Skeletal muscle tissue (tissue), 4 donors: ENCODE measurements around the gene IL24. TPM values are rescaled to one million over a fixed set of nuclear protein-coding genes. Genes with fewer than 3 reads are reported as not detected.
A peak's percentile ranks its signal among the peaks of the same experiment; 100 is the strongest.
"Not testable (repeated sequence)": the region's sequence is repeated elsewhere in the genome, so short reads cannot be mapped to it uniquely, and the experiment has no call there.

Source experiments
- H3K27ac ChIP-seq: one replicate; pipeline ENCODE4 v1.7.0; 2013; ENCODE audit warnings: mild to moderate bottlenecking, low read depth, low read length, inconsistent platforms
- H3K27me3 ChIP-seq, 3 donors: one replicate each; pipeline ENCODE4 v1.7.0; 2013; ENCODE audit warnings: low read length in 3 of 3; ENCODE audit not compliant: control insufficient read depth in 3 of 3, insufficient read depth in 3 of 3
- H3K36me3 ChIP-seq, 3 donors: one replicate each; pipeline ENCODE4 v1.7.0; 2013; ENCODE audit warnings: low read length in 3 of 3; ENCODE audit not compliant: control insufficient read depth in 3 of 3, insufficient read depth in 3 of 3
- H3K4me1 ChIP-seq, 3 donors: one replicate each; pipeline ENCODE4 v1.7.0; 2013; ENCODE audit warnings: low read length in 3 of 3, mild to moderate bottlenecking in 3 of 3; ENCODE audit not compliant: control insufficient read depth in 3 of 3, insufficient read depth in 3 of 3
- H3K4me3 ChIP-seq, 3 donors: one replicate each; pipeline ENCODE4 v1.7.0; 2013; ENCODE audit warnings: low read length in 3 of 3
- H3K9ac ChIP-seq, 3 donors: one replicate each; pipeline ENCODE4 v1.7.0; 2013; ENCODE audit warnings: low read length in 3 of 3, mild to moderate bottlenecking in 3 of 3, moderate library complexity in 2 of 3, low read depth in 1 of 3
- H3K9me3 ChIP-seq, 3 donors: one replicate each; pipeline ENCODE4 v1.7.0; 2013; ENCODE audit warnings: low read length in 3 of 3; ENCODE audit not compliant: control insufficient read depth in 3 of 3
- total RNA-seq: library from RNA; depleted of rRNA; stranded (reverse); fragments of >200 nt; gene quantifications from one replicate; pipeline ENCODE4 v1.2.3, GENCODE V29; 2014
- donor health status: Osteomylitis.

IL24 gene
- total RNA-seq, 1 donor from 2014 or later, result not detected

DNA sequence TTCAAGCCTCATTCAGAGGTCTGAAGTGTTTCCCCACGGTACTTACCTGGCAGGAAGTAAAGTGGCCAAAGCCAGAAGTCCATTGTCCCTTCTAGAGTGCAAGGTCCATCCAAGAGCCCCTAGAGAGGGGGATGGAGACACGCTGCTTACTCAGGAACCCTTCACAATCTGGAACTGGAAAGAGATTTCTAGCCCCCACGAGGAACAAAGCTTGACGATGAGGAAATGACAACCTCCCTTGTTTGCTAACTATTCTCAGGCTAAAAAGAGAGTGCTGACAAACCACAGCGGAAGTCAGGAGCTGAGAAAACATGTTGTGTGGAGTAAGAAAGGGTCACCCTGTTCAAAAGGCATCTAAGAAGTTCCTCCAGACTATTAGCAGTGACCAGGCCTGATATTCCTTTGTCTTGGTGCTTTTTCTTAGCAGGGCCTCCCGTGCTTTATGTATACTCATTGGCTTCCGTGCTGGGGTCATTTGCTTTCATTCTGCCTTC lies 24.6 kb downstream of the IL24 start, which contains the start of gene FCMR:
FCMR (minus strand) TSS at position 170 of the 494 bp plus-strand sequence; CDS start at position 83, 87 bp downstream.
- H3K36me3 ChIP-seq, result no peaks in the 10 kb centered on the region
- H3K9ac ChIP-seq, result peak within 1 kb of the TSS in 1 of 3 donors; percentile 27
- H3K27ac ChIP-seq, result peak within 1 kb of the TSS; percentile 21
- no peak within 1 kb of the TSS for H3K4me3 ChIP-seq
- peaks cover 0 to 3% (median 0%) of the 10 kb centered on the region in 3 donors for H3K27me3 ChIP-seq
- H3K4me1 ChIP-seq, result peaks cover 0 to 16% (median 6%) of the 10 kb centered on the region in 3 donors
- H3K9me3 ChIP-seq, result no peaks in the 10 kb centered on the region

DNA sequence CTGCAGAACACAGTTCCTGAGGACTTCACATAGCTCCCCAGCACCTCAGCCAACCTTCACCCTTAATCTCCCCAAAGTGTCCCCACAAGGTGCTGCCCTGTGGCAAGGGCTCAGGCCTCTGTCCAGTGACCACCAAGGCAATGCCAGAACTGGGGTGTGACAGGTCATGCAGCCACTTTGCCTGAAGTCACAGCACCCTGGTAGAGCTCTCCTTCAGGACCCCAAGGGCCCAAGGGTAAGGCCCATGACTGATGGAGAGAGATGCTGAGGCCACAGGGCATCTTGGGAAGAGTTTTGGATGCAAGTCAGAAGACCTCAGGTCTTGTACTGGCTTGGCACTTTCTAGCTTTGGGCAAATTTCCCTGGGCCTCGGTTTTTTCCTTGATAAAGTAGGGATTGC lies 25.3 kb downstream of the IL24 start:
- H3K9ac ChIP-seq, result peak overlapping the region in 1 of 3 donors; percentile 27
- H3K4me1 ChIP-seq, result peaks cover 0 to 16% (median 6%) of the 10 kb centered on the region in 3 donors
- no peaks in the 10 kb centered on the region for H3K36me3 ChIP-seq
- peaks cover 0 to 3% (median 0%) of the 10 kb centered on the region in 3 donors for H3K27me3 ChIP-seq
- no peaks in the 10 kb centered on the region for H3K9me3 ChIP-seq
- no peak overlapping the region for H3K4me3 ChIP-seq
- H3K27ac ChIP-seq, result peak overlapping the region; percentile 21

DNA sequence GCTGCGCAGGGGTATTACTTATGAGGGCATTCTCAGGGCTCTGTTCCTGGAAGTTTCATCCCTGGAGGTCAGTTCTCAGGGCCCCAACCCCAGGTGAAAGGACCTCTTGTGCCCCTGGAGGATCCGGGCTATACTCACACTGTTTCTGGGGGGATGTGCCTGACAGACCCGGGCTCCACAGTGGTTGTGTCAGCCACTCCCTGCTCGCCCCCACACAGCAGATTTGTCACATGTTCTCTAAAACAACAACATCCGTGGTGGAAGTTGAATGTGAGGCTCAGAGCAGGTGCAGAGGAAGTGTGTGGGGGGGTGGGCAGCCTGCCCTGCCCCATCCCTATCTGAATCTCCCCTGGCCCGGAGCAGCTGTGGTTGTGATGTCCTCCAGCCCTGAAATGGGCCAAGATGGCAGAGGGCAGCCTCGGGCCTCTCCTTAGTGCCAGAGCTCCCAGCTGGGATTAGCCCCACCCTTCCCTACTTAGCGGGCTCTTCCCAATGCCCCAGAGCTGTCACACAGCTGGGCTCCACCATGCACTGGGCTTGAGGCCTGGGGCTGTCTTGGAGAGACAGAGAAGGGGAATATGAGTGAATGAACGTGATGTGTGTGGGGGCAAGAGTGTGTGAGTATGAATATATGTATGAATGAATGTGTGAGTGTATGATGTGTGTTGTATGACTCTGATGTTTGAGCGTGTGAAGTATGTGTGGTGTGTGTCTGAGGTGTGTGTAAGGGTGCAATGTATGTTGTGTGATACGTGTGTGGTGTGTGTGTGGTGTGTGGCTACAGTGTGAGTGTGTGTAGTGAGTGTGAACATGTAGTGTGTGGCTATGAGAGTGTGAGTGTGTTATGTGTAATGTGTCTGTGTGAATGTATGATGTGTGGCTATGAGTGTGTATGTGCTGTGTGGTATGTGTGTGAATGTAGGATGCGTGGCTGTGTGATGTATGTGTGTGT lies 26.0 kb downstream of the IL24 start:
- Histone ChIP-seq H3K9me3 (no peaks in the 10 kb centered on the region), H3K36me3 (no peaks in the 10 kb centered on the region), H3K27ac (peak overlapping the region; percentile 21), H3K4me1 (peaks cover 0 to 16% (median 6%) of the 10 kb centered on the region in 3 donors), H3K9ac (peak overlapping the region in 1 of 3 donors; percentile 27), H3K27me3 (peaks cover 0 to 3% (median 0%) of the 10 kb centered on the region in 3 donors), H3K4me3 (no peak overlapping the region)

DNA sequence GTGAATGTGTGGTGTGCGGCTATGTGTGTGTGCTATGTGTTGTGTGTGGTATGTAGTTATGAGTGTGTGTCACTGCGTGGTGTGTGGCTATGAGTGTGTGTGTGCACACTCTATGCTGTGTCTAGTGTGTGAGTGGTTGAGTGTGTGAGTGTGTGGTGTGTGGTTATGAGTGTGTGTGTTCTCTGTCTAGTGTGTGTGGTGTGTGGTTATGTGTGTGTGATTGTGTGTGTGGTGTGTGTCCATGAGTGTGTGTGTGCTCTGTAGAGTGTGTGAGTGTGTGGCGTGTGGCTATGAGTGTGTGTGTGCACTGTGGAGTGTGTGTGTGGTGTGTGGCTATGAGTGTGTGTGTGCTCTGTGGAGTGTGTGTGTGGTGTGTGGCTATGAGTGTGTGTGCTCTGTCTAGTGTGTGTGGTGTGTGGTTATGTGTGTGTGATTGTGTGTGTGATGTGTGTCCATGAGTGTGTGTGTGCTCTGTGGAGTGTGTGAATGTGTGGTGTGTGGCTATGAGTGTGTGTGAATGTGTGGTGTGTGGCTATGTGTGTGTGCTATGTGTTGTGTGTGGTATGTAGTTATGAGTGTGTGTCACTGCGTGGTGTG lies 26.8 kb downstream of the IL24 start:
- H3K9ac ChIP-seq, H3K27ac ChIP-seq, H3K9me3 ChIP-seq, H3K36me3 ChIP-seq, H3K4me3 ChIP-seq, H3K27me3 ChIP-seq: not testable (repeated sequence)
- peaks cover 0 to 16% (median 6%) of the 10 kb centered on the region in 3 donors for H3K4me1 ChIP-seq

DNA sequence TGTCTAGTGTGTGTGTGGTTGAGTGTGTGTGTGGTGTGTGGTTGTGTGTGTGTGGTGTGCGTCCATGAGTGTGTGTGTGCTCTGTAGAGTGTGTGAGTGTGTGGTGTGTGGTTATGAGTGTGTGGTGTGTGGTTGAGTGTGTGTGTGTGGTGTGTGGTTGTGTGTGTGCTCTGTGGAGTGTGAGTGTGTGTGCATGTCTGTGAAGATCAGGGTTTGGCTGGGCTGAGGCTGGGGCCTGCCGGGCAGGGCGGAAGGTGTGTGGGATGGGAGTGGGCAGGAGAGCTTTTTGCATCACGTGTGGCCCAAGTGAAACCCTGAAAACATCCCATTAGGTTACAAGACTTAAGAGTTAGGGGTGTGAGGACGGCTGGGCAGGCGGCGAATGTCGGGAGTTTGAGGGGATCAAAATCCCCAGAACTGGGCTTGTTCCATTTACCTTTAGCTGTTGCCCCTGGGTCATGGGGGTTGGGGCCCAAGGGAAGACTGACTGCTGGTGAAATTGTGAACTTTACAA lies 27.4 kb downstream of the IL24 start:
- Histone ChIP-seq H3K36me3 (no peaks in the 10 kb centered on the region), H3K9me3 (no peaks in the 10 kb centered on the region), H3K27ac (no peak overlapping the region), H3K4me3 (no peak overlapping the region), H3K9ac (no peak overlapping the region), H3K4me1 (peaks cover 0 to 16% (median 6%) of the 10 kb centered on the region in 3 donors), H3K27me3 (peaks cover 0 to 3% (median 0%) of the 10 kb centered on the region in 3 donors)

DNA sequence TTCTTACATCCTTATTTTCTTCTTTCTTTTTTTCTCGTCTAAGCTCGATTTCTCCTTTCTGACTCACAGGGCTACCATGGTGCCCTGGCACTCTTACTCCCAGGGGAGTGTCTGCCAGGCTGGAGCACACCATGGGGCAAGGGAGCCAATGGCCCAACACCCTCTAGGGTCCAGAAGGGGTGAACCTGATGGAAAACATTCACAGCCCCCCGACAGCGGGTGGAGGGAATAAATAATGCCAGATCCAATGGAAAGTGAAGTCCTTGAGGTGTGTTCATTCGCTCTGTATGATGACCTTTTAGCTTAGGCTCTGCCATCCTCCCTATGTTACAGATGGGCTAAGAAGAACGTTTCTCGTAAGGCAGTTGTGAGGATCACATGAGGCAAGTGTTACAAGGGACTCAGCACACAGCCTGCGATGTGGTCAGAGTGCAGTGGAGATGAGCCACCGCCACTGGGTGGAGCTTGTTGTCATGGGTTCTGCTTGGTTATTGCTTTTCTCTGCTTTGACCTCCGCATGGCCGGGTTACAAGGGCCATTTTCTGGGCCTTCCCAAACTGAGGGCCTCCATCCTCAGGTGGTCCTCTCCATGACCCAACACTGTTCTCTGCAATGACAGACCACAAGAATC lies 28.0 kb downstream of the IL24 start:
- Histone ChIP-seq H3K27me3 (peaks cover 0 to 3% (median 0%) of the 10 kb centered on the region in 3 donors), H3K4me3 (no peak overlapping the region), H3K4me1 (peaks cover 0 to 16% (median 6%) of the 10 kb centered on the region in 3 donors), H3K9ac (no peak overlapping the region), H3K36me3 (no peaks in the 10 kb centered on the region), H3K9me3 (no peaks in the 10 kb centered on the region), H3K27ac (no peak overlapping the region)

DNA sequence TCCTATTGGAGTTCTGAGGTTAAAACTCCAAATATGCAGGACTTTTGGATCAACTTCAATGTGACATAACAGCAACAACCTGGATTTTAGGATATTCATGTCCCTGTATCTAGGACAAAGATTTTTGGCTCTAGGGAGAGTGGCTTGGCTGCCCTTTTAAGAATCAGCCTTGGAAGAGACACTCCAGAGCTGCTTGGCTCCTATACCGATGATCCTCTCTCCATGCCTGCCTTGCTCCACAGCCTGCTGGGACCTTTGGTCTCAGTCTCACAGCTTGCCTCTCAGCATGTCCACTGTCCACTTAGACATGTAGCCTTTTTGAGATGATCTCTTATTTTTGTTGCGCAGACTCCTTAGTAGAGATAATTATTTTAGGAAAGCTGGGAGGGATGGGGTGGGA lies 29.0 kb downstream of the IL24 start:
- Histone ChIP-seq H3K4me1 (peaks cover 0 to 16% (median 6%) of the 10 kb centered on the region in 3 donors), H3K27me3 (peaks cover 0 to 3% (median 0%) of the 10 kb centered on the region in 3 donors), H3K9me3 (no peaks in the 10 kb centered on the region), H3K4me3 (no peak overlapping the region), H3K9ac (no peak overlapping the region), H3K27ac (no peak overlapping the region), H3K36me3 (no peaks in the 10 kb centered on the region)

DNA sequence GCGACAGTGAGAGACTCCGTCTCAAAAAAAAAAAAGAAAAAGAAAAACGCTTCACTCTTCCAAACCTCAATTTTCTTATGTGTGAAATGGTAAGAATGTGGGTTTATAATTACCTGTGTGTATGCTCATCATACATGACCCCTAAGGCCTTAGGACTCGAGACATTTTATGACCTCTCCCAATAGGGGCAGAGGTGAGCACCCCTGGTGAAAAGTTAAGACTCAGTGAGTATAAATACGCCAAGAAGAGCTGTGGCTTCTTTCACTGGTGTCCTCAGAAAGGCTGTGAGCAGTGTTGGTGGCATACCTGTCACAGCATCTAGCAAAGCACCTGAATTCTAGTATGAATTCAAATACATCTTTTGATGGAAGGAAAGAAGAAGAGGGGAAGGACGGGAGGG lies 32.3 kb downstream of the IL24 start:
- H3K27me3 ChIP-seq, result peaks cover 0 to 3% (median 0%) of the 10 kb centered on the region in 3 donors
- H3K4me1 ChIP-seq, result no peaks in the 10 kb centered on the region
- H3K4me3 ChIP-seq, result no peak overlapping the region
- H3K27ac ChIP-seq, result no peak overlapping the region
- no peaks in the 10 kb centered on the region for H3K36me3 ChIP-seq
- H3K9me3 ChIP-seq, result no peaks in the 10 kb centered on the region
- no peak overlapping the region for H3K9ac ChIP-seq

DNA sequence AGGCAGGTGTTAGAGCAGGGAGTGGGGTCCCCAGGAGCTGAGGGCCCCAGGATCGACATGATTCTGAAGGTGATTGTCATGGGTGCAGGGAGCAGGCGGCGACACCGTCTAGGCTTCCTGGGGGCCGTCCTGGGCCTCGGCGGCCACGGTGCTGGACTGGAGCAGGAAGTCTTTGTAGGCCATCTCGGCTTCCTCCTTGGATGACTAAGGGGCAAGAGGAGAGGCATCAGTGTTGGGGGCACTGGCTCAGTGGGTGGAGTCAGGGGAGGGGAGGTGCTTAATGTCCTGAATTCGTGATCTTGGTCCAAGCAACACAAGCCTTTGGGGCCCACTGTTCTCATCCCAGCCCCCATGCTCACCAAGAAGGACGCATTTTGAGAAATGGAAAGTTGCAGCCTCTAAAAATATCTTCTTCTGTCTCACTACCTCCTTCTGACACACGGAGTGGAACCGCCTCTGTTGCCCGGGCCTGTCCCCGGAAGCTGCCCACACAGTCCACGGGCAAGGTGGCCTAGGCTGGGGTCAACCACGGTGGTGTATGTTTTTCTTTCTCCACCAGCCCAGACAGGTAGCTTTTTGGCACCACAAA lies 33.1 kb downstream of the IL24 start:
- Histone ChIP-seq H3K27ac (no peak overlapping the region), H3K9me3 (no peaks in the 10 kb centered on the region), H3K36me3 (no peaks in the 10 kb centered on the region), H3K9ac (no peak overlapping the region), H3K4me1 (no peaks in the 10 kb centered on the region), H3K4me3 (no peak overlapping the region), H3K27me3 (peaks cover 0 to 3% (median 0%) of the 10 kb centered on the region in 3 donors)
